GM19452 (cell line): ENCODE results near the gene CCDC187.

Source experiments
- ATAC-seq: cut with Tn5 transposase; IDR thresholded peaks from one replicate; pipeline ENCODE4 v1.9.1; 2021; ENCODE audit not compliant: unreplicated experiment

The CCDC187 gene

GRCh38 chr9:136230773-136231172 lies 73.1 kb downstream of the CCDC187 start:
- no peak for ATAC-seq

DNA sequence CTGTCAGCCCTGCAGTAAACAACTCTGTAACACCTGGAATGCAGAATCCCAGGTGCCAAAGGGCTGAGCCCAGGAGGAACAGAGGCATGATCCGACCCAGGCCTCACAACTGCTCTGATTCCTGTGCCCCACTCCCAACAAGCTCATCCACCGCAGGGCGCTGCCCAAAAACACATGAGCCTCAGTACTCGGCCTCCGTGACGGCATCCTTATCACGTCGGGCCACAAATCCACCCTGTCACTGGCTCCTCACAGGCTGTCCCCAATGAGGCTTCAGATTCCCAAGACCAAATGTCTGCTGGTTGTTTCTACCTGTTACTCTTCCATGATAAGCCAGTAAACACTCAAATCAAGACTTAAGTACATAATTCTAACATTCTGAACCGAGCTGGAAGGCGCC lies 73.5 kb downstream of the CCDC187 start:
- ATAC-seq: no peak

GRCh38 chr9:136229096-136230065 lies 74.5 kb downstream of the CCDC187 start:
- ATAC-seq: no peak

GRCh38 chr9:136228107-136228875 lies 75.6 kb downstream of the CCDC187 start:
- no peak for ATAC-seq

DNA sequence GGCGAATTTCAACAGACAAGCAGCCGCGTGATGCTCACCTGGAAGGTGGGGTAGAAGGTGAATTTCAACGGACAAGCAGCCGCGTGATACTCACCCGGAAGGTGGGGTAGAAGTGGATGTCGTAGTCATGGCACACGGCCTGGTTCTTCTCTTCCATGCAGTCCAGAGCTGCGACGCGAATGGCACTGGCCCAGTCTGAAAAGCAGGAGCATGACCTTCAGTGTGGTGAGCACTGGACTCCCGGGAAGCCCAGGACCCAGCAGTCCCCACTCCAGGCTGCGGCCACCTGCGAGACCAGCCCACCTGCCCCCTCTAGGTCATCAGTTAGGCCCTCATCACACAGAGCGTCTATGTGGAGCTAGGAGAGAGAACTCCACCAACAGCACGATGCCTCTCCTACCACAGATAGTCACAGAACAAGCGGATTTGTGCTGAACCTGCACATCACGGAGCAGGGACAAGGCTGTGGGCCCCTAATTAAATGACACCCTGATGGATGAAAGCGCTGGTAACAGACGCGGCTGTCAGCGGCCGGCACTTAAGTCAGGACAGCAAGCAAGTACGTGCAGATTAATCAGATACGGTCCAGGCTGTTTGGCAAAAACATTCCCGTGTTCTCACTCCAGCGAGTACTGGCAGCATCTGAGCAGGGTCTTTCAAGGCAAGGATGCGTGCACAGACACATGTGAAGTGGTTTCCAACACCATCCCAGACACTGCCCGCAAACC lies 77.0 kb downstream of the CCDC187 start:
- no peak for ATAC-seq

GRCh38 chr9:136225748-136226679 lies 77.9 kb downstream of the CCDC187 start:
- ATAC-seq: peak; percentile 72

- peak; percentile 47 for ATAC-seq
These were observed 78.5 kb downstream of the CCDC187 start for GRCh38 chr9:136225366-136225747.

- ATAC-seq: no peak
These were observed 79.8 kb downstream of the CCDC187 start for GRCh38 chr9:136223871-136224640.

GRCh38 chr9:136222906-136223285 lies 81.0 kb downstream of the CCDC187 start:
- no peak for ATAC-seq

- ATAC-seq: no peak
These were observed 81.6 kb downstream of the CCDC187 start for GRCh38 chr9:136222166-136222905.

DNA sequence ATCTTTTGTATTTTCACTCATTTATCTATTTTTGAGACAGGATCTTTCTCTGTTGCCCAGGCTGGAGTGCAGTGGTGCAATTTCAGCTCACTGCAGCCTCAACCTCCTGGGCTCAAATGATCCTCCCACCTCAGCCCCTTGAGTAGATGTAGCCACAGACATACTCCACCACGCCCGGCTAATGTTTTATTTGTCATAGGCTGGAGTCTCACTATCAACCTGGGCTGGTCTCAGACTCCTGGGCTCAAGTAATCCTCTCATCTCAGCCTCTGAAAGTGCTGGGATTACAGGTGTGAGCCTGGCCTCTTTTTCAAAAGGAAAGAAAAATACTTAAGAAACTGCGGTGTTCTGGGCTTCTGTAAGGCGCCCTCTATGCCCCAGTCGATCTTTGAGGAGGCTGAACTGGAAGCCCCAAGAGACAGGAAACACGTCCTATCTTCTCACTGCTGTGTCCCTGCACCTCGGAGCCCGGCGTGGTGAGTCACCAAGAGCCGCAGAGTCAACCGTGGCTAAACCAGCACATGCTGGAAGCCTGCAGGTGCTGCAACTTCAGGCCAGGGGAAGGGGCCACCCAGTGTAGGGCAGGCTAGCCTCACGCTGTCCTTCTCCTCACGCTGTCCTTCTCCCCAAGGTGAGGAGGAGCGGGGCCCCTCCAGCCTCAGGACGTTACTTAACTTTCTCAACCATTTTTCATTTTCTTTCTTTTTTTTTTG lies 83.7 kb downstream of the CCDC187 start:
- no peak for ATAC-seq

- ATAC-seq: no peak
These were observed 84.6 kb downstream of the CCDC187 start for GRCh38 chr9:136219276-136219675.

DNA sequence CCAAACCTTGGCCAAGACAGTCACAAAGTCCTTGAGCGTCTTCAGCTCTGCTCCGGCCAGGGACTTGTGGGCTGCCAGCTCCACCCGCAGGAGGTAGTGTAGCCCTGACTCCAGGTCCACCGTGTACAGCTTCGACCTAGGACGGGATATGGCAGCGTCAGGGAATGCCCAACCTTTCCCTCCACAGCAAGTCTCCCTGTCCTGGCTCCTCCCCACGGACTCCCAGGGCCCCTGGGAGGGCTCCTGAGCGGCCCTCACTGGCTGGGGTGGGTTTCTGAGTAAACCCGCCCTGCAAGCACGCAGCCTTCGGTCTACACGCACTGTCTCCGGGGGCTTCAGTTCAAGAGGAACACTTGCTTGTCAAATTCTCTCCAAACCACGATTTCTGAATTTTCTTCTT lies 85.2 kb downstream of the CCDC187 start:
- ATAC-seq: no peak

GRCh38 chr9:136218271-136218670 lies 85.6 kb downstream of the CCDC187 start:
- no peak for ATAC-seq

DNA sequence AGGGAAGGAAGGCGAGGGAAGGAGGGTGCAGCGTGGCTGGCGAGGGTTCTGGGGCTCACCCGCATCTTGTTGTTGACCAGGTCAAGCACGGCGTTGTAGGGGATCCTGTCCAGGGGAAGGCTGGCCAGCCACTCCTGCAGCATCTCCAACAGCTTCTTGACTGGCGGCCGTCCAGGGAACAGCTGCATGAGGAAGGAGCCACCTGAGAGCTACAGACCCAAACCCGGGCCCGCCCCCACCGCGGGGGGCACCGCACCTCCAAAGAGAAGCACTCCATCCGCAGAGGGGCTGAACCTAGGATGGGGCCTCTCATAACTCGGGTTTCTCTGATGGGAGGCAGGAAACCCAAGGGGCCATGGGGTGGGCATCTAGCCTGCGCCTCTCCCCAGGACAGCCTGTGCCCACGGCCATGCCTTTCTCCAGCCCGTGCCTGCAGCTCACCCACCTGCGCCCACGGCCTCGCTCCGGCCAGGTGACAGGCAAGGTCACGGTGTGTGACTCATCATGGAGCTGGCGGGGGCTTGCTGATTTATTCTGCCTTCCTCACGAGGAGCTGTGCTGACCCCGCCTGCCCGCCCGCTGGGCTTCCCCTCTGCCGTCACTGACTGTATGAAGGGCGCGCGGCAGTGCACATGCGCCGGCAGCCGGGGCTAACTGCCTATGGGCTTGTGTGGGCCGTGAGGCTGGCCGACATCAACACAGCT lies 87.2 kb downstream of the CCDC187 start:
- ATAC-seq: no peak

DNA sequence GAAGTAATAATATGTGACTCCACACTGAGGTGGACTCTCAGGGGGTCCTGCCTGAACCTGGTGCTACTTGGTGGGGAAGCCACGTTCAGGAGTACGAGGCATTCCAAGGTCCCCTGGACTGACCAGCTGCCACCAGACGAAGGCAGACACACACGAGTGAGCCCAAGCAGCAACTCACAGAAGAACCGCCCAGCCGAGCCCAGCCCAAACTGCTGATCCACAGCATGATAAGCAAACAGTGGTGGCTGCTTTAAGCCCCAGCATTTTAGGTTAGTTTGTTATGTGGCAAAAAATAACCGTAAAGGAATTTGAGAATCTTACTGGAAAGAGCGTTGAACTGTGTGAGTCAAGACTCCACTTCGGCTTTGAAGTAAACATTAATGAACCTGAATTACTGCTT lies 90.2 kb downstream of the CCDC187 start:
- no peak for ATAC-seq

DNA sequence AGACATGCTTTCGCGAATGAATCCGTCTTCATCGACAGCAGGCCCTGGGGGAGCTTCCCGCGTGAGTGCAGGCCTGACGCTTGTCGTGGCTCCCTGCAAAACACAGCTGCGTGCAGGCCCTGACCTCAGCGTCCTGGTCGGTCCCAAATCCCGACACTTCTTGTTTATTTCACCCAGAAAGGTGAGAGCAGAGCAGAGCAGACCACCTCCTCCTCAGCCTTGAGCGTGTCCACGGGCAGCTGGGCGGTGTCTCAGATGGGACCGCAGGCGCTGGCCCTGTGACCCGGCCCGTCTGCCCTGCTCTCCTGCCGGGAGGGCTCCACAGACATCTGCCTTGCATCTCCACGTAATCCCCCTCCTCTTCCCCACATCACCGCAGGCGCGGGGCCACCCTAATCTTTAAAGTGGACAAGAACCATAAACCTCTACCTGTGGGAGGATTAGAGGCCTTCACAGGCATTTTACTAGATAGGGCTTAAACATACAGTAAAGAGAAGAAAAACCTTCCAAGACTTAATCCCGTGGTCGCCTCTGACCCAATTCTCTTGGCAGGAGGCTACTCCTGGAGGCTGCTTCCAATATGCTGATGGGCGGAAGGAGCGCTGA lies 91.4 kb downstream of the CCDC187 start:
- no peak for ATAC-seq
